ENCODE data around the gene STRN4. TPM values are rescaled to one million over a fixed set of nuclear protein-coding genes. Genes with fewer than 3 reads are reported as not detected.

Gene STRN4
- polyA plus RNA-seq, 1 of the 3 experiments (the other 2 are of a cell fraction) = 92.8 TPM

DNA sequence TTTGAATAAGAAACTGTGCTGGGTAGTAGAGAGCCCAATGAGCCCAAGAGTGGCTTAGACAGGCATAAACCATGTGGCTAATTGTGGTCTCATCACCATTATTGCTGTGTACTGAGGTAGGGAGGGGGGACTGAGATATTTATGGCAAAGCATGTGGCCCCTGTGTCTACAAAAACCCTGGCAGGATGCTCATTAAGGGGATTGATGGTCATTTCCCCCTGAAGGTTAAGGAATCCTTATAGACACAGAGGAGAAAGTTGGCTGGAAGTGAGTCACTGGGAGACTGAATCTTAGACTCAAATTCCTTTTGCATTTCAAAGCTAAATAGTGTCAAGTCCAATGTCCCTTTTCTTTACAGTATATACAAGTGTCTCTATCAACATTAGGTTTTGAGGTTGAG, 75.4 kb downstream of the STRN4 start (continued):
- no peak for TF ChIP-seq NRF1 (IDR thresholded peaks at IDR 0.05; ENCODE audit: low read depth, low read length)

Small RNA genes lying within 50 kb of the gene (small RNA-seq; reads per million reads assigned to genes)
- 0 to 2.3 (median 0) reads per million in 7 experiments for gene MIR320E
- 0 reads per million in 7 experiments for gene RF00019
- gene RN7SL364P = 0 reads per million in 7 experiments

Other genes starting within 250 kb of the STRN4 start
- 445 and 495 TPM in 2 replicates for gene CALM3, start 145.1 kb downstream of the STRN4 start, polyA plus RNA-seq (2012; rRNA removed)
- 2.5 and 3.3 TPM in 2 replicates for gene PTGIR, start 121.4 kb downstream of the STRN4 start, polyA plus RNA-seq (2012; rRNA removed)
- not detected in 2 replicates for gene GNG8, start 110.2 kb downstream of the STRN4 start, polyA plus RNA-seq (2012; rRNA removed)
- gene DACT3, start 85.3 kb downstream of the STRN4 start, polyA plus RNA-seq (2012; rRNA removed) = 9.5 and 10.6 TPM in 2 replicates
- 14.1 and 21.4 TPM in 2 replicates for gene PRKD2, start 29.3 kb downstream of the STRN4 start, polyA plus RNA-seq (2012; rRNA removed)
- gene FKRP, start 393 bp downstream of the STRN4 start, polyA plus RNA-seq (2012; rRNA removed) = 30.4 and 37.3 TPM in 2 replicates
- gene SLC1A5, start 42.1 kb upstream of the STRN4 start, polyA plus RNA-seq (2012; rRNA removed) = 76.7 and 80.4 TPM in 2 replicates
- gene AP2S1, start 104.4 kb upstream of the STRN4 start, polyA plus RNA-seq (2012; rRNA removed) = 380 and 565 TPM in 2 replicates
- 19.7 and 25.1 TPM in 2 replicates for gene ARHGAP35, start 114.5 kb upstream of the STRN4 start, polyA plus RNA-seq (2012; rRNA removed)